Stimulated activated CD8-positive, alpha-beta memory T cell treated with anti-CD3 and anti-CD28 coated beads, Interleukin-15, amount 100 ng/mL, for 1 hour (primary cell): ENCODE measurements around the gene SRR.
"Not testable (repeated sequence)": the region's sequence is repeated elsewhere in the genome, so short reads cannot be mapped to it uniquely, and the experiment has no call there.

Source experiments
- DNase-seq: peaks from one replicate; pipeline ENCODE4 v3.0.0-alpha.2; 2020; ENCODE audit warnings: low read depth

Gene SRR, protein sequence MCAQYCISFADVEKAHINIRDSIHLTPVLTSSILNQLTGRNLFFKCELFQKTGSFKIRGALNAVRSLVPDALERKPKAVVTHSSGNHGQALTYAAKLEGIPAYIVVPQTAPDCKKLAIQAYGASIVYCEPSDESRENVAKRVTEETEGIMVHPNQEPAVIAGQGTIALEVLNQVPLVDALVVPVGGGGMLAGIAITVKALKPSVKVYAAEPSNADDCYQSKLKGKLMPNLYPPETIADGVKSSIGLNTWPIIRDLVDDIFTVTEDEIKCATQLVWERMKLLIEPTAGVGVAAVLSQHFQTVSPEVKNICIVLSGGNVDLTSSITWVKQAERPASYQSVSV

DNA sequence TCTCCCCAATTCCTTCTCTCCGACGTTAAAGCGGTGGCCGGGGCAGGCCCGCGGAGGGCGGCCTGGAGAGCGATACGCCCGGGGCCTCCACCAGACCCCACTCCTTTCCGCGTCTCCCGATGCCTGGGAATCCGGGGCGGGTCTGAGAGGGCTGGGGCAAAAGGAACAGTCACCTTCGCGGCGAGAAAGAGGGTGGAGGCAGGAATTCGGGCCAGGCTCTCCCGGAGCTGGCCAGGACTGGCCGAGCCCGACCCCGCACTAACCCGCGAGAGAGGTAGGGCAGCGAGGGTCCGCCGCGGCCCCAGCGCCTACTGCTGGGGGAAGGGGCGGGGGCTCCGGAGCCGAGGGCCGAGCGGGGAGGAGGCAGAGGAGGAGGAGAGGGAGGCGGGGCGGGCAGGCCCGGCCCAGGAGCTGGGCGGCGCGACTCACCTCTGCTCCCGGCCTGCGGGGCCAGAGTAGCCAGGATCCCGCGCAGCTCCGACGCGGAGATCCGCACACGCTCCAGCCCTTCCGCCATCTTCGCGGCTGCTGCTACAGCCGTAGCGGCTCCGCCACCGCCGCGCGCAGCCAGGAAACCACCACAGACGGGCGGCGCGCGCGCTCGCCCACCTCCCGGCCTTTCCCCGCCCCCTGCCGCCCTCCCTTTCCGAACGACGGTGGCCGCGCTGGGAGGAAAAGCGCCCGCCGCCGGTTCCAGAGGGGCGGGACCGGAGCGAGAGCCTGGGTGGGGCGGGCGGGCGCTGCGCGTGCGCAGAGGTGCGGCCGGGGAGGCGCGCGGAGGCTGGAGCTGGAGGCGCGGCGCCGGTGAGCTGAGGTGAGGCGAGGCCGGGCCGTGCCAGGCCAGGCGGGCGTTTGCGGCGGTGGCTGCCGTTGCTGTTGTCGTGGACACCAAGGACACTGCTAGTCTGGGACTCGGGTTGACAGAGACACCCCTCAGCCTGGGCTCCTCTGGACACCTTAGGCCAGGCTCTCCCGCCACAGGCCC lies at the start of gene SRR, which contains the start of gene SMG6:
Gene SRR (plus strand): TSS at position 747 of the 985 bp plus-strand sequence. CDS start 11,611 bp downstream, outside the sequence.
Gene SMG6 (minus strand): TSS at position 582 of the 985 bp plus-strand sequence. CDS start 65 bp downstream, at position 517.
- peak; percentile 90 for DNase-seq

DNA sequence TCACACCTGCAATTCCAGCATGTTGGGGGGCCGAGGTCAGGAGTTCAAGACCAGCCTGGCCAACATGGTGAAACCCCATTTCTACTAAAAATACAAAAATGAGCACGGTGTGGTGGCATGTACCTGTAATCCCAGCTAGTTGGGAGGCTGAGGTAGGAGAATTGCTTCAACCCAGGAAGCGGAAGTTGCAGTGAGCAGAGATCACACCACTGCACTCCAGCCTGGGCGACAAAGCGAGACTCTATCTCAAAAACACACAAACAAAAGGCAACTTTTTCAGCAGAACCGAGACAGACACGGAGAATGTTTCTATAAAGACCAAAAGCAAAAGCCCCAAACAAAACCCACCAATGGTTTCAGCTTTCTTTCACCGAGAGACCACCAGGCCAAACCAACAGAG lies 44.9 kb upstream of the SRR start:
- not testable (repeated sequence) for DNase-seq

DNA sequence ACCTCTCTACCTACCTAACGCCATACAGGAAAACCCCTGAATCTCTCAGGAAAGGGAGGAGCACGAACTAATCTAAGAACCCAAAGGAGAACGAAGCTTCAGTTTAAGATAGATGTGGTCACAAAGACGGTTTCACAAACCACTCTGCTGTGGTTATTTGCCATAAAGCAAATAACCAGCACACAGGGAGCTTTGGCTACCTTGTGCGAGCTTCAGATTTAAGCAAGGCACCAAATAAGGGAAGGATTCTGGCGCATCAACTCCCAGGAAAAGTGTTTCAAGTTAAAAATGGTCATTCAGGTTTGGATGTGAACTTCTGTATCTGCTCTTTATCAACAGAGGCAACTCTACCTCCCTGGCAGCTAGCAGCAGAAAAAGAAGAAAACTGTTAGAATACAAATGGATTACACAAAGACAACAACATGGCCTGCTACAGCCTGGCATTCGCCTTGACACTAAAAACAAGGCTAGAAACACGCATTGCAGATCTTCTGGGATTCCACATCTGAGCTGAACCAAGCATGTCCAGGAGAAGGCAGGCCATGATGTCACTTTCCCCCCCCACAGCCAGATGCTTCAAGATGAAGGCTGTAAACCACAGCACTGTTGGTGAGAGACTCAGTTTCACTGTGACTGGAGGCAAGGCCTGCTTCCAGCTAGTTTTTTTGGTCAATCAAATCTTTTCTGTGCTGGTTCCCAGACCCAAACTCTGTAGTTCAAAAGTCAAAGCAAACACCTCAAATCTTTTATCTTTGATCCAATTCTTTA lies 43.8 kb upstream of the SRR start:
- DNase-seq, result no peak

DNA sequence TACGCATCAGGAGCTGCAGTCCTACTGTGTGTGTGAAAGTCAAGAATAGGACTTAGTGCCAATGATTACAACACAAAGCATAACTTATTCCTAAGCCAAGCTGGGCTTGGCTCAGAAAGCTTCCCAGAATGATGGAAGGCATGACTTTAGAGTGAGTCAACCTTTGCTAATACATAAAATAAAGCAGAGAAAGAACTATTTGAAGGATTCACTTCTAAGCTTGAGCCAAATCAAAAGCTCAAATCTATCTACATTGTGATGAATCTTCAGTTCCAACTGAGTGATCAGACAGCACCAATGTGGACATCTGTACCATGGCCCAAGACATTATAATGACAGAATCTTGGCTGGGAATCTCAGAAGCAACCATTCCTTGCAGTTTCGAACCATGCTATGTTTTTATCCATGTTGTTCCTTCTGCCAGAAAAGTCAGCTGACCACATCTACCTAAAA lies 41.6 kb upstream of the SRR start:
- no peak for DNase-seq

DNA sequence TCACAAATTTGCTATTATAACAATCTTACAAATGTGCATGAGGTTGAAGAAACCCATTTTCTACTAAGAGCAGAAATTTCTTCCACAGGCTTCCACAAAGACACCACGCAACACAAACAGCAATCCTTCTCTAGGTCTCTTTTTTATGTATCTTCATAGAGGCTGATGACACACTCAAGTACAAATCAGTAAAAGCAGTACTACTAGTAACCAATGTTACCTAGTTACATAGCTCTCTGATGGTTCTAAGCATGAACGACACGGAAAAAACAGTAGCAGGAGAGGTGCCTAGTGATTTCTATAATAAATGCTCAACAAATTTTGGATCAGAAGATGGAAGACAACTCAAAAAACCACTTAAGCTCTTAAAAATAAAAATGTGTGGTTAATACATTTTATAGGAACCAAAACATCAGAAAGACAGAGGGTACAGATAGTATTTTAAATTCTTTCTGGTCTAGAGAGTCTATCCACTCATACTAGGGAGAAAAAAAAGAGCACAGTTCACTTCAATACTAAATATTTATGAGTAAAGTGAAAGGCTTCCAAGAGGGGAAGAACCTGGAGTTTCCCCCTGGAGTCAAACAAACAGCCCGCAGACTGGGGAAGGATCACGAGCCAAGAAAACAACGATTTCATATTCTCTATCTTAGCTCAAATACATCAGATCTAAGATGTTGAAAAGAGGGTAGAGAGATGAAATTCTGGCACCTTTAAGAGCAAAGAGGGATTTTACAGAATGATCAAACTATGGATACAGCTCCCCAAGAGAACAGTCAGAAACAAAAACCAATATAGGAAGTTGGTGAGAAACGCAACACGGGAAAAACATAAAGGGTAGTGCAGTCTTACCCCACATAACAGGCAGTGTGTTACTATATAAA lies 40.3 kb upstream of the SRR start:
- DNase-seq, result no peak

DNA sequence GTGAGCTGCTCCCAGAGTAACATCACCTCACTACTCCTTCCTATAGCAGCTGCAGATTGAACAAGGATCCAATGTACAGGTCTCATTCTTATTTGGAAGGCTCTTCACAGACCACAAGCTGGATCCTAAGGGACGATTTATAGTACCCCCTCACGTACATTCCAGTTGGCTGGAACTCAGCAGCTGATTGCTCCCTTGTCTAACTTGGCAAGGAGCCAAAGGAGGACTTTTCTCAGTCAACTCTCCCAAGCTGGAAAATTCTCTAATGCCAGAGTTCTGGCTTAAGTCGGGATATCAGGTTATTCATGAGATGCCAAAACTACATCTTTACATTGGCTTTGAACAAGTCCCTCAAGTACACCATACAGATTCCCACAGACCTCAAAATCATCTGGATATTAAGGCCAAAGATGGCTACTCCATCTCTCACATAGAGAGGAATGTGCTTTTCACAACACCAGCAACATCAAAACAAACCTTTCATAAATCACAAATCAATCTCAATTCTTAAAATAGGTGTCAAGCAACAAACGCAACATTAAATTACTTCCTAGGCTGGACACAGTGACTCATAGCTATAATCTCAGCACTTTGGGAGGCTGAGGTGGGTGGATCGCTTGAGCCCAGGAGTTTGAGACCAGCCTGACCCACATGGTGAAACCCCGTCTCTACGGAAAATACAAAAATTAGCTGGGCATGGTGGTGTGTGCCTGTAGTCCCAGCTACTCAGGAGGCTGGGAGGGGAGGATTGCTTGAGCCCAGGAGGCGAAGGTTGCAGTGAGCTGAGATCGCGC lies 39.5 kb upstream of the SRR start:
- DNase-seq, result no peak

DNA sequence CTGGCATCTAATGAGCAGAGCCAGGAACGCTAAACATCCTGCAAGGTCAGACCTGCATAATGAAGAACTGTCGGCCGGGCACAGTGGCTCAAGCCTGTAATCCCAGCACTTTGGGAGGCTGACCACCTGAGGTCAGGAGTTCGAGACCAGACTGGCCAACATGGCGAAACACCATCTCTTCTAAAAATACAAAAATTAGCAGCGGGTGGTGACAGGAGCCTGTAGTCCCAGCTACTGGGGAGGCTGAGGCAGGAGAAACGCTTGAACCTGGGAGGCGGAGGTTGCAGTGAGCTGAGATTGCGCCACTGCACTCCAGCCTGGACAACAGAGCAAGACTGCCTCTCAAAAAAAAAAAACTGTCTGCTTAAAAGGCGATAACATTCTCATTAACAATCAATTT lies 38.6 kb upstream of the SRR start:
- DNase-seq, result not testable (repeated sequence)

DNA sequence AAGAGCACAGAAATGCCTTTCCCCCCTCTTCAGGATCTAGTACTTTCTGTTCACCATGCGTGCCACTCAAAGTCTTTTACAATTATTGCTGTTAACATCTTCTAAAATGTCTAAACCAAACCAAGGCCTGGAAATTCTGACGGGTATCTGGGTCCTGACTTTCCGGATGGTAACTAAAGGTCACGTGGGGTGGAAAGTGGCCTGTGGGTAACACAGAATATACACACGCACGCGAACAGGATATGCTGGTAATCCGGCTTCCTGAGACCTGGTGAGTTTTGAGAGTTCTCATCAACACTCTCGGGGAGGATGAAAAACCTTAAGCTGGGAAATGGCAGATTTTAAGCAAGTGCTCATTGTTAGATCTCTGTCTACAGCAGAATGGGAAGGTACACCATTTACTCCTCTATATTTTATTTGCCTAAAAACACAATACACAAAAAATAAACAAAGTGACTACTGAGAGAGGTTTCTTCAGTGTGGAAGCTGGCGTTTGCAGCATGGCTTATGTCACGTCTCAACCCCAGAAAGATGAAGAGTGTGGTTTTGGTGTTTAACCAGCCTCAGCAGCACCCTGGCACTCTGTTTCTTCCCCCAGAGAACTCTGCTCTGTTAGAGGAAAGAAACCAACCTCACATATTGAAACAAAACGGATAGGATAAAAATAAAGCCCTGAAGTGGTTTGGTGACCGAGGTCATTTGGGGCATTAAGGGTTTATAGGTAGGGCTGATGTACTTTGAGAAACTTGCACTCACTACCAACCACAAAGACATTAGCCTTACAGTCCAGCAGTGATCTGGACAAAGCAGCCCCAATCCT lies 37.5 kb upstream of the SRR start:
- peak; percentile 71 for DNase-seq

DNA sequence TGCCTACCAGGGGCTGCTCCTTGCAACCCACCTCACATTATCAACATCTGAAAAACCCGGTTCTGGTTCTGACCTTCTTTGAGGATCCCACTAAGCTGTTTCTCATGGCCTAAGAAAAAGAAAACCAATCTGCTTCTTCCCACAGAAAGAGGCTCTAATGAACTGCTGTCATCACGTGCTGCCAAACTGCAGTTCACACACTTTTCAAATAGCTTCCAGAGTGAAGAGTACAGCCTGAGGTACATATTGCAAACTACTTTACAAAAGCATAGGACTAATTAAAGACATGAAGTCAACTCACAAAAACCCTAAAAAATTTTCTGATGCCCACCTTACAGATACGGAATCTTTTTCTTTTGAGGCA lies 36.9 kb upstream of the SRR start:
- no peak for DNase-seq

DNA sequence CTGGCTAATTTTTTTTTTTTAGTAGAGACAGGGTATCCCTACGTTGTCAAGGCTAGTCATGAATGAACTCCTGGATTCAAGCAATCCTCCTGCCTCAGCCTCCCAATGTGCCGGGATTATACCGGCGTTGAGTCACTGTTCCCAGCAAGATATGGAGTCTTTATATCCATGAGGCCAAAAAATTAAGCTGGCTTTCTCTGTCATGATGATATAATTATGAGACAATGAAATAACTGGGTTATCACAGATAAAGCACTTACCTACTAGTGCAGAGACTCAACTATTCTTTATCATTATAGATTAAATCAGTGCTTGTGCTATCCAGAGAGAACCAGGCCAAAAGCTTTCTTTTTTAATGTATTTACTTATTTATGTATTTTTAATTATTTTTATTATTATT lies 36.4 kb upstream of the SRR start:
- no peak for DNase-seq

DNA sequence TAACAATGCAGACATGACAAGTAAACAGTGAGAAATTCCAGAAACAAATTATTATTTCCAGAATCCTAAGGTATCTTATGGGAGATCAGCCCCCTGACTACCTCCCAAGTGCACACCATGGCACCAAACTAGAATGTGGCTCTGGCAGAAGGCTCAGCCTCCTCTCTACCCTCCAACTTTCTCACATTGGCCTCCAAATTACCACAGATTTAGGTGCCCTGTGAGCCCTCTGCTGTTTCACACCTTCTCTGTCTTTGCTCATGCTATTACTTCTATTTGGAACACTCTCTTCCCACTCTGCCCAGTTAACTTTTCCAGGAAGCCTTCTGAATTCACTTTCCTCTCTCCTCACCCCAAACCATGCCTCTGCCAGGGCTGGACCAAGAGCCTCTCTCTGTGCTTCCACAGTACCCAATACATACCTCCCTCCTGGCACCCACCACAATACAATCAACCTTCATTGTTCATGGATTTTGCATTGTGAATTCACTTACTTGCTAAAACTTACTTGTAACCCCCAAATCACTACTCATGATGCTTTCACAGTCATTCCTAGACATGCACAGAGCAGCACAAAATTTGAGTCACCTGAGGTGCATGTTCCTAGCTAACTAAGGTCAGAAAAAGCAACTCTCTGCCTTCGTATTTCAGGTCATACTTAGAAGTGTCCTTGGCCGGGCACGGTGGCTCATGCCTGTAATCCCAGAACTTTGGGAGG lies 31.6 kb upstream of the SRR start:
- no peak for DNase-seq

DNA sequence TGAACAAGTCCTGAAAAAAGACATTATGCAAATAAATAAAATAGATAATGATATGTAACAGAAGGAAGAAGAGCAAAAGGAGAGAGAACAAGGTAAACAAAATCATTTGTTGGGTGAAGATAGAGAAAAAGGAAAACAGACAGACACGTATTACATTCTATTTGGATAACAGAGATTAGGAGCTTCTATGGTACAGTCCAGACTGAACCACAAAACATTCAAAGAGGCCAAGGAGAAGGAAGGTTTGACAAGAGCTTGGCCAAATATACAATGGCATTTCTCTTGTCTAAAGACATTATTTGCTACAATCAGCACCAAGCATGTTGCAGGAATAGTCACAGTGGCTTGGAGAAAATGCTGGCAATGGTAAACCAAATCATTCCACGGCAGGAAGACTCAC lies 29.3 kb upstream of the SRR start:
- no peak for DNase-seq

DNA sequence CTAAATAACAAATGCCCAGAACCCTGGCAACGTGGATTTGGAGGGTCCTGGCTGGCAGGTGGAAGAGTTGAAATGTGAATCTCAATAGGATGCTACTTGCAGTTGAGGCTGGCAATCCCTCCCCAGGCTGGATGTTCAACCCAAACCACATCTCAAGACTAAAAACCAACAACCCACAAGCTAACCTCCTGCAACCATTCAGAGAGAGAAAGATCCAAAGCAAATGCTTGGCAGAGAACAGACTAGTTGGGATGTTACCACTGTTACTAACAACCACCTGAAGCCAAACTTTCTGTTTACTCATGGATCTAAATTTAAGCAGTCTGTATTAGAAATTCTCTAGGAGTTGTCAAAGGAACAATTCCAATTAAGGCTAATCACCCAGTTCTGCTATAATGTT lies 28.0 kb upstream of the SRR start:
- no peak for DNase-seq

DNA sequence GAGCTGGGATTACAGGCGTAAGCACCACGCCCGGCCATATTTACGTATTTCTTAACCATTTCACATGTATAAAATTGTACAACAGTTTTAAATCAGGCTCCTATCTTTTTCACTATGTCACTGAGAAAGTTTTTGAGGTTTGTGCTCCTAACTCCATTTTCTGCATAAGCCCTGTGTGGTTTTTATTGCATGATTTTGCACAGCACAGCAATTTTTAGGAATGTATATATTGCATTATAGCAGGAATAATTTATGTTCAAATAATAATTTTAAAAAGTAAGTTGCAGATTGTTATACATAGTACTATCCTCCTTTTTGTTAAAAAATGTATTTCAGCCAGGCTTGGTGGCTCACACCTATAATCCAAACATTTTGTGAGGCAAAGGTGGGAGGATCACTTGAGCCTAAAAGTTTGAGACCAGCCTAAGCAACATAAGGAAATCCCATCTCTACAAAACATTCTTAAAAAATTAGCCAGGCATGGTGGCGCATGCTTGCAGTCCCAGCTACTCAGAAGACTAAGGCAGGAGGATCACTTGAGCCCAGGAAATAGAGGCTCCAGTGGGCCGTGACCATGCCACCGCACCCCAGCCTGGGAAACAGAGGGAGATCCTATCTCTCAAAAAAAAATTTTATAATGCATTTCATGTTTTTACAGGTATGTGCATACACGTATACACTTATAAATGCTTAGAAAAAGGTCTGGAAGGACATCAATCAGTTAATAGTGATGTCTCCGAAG lies 26.1 kb upstream of the SRR start:
- no peak for DNase-seq

DNA sequence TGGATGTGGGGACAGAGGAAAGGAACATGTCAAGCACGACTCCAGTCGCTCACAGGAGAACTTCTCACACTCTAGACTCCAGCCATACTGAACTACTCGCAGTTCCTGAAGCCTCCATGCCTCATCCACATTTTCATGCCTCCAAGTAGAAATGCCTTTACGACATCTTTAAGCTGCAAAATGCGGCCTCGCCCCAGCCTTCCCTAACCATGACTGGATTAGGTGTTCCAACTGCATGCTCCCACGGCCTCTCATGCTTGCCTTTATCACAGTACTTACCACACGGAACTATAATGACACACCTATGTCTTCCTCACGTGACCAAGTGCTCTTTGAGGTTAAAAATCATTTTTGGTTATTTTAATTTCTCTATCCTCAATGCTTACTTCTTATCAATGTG lies 24.0 kb upstream of the SRR start:
- DNase-seq, result no peak

DNA sequence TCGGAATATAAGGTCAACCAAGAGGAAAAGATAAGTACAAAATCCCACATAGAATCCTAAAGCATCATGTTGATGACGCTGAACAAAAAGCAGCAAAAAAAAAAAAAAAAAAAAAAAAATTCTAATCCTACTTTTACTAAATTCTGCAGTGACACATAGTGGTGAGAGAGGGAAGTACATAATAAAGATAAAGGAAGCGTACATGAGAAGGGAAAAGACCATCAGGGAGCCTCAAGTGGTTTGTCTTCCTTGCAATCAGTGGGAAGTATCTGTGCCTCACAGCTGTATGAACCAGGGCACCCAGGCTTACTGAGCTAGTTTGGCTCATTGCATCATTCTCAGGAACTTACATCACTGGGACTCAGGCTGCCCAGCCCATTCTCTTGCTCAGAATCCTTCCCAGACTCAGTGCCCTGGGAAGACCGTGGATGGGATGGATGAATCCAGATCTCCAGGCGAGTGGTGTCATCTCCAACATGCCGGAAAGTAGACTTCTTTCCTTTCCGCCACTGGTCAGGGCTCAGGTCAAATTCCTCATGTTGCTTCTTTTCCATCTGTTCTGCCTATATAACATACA lies 21.4 kb upstream of the SRR start:
- DNase-seq, result no peak

DNA sequence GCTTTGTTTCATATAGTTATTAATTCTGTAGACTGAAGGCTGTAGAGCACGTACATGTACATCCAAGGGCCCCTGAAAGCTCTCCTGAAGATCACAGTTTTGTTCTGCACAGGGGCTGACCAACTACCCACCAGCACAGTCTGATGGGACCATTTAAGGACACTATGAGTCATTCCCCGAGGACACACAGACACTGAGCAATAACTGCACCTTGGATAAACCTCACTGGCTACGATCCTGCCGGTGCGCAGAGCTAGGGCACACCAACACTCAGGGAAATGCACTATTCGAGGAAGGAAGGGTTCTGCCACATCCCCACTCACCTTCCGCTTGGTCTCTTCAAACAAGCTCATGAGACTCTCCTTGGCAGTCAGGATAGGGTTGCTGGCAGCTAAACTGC lies 20.4 kb upstream of the SRR start:
- DNase-seq, result no peak
